Stimulated activated CD4-positive, alpha-beta T cell treated with anti-CD3 and anti-CD28 coated beads, TNF-alpha, amount 100 ng/mL, for 48 hours (primary cell): Measurements from ENCODE around the gene GSC.
"Not testable (repeated sequence)": the region's sequence is repeated elsewhere in the genome, so short reads cannot be mapped to it uniquely, and the experiment has no call there.

Source experiments
- DNase-seq, 3 donors: peaks; one replicate each; pipeline ENCODE4 v3.0.0-alpha.2; 2020; ENCODE audit warnings: low read depth in 3 of 3

GSC gene

DNA sequence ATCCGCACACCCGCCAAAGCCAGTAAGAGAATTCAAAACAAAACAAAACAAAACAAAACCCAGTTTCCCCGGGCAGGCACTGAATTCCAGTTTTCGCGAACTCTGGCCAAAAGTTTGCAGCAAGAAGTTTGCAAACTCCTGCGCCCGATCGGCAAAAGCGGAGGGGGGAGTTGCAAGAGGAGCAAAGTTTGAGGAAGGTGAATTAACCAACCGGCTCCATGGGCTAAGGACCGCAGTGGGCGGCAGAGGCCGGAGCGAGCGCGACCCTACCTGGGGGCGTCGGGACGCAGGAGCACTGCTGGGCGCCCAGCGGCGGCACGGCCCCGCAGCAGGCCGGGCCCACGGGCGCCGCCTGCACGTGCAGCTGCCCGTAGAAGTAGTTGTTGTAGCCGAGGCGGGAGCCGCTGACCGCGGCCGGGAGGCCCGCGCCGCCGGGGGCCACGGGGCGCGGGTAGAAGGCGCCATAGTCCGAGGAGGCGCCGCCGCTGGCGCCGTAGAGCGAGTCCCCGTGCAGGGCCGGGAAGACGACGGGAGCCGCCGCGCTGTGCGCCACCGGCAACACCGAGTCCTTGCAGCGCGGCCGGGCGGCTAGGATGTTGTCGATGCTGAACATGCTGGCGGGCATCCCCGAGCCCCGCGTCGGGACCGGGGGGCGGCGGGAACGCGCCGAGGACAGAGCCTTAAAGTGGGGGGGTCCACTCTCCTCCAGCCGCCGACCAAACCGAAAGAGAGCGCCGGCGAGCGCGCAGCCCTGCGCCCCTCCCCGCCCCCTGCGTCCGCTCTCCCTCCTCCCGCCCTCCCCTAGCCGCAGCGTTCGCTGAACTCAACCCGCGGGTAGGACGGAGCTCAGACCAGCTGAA, at the start of gene GSC:
Gene GSC (minus strand): TSS at position 723 of the 860 bp plus-strand sequence. CDS start 98 bp downstream, at position 625.
- no peak for DNase-seq

DNA sequence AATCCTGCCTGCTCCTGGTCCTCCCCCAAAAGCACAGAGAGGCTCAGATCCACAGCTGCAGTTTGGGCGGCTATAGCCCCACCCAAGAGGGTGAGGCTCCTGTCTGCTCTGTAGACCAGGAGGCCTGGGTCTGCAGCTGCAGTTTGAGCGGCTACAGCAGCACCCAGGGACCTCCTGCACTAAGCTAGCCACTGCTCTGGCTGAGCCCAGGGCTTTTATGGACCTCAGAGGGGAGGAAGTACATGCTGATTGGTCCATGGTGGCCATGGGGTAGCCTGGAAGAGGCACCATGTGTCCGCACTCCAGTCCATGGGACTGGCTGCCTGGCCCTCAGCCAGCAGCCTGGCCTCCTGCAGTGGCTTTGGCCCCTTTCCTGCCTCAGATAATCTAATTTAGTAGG, 49.6 kb upstream of the GSC start:
- DNase-seq, result no peak

DNA sequence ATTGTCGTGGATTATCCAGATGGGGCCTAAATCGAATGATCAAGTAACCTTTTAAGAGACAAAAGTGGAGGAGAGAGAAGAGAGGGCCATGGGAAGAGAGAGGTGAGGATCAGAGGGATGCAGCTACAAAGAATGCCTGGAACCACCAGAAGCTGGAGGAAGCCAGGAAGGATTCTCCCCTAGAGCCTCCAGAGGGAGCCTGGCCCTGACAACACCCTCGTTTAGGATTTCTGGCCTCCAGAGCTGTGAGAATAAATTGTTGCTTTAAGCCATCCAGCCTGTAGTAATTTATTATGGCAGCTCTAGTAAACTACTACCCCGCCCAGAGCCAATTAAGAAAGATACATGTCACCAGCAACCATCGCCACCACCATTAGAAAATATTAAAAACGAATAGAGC, 46.2 kb upstream of the GSC start:
- DNase-seq, result no peak

DNA sequence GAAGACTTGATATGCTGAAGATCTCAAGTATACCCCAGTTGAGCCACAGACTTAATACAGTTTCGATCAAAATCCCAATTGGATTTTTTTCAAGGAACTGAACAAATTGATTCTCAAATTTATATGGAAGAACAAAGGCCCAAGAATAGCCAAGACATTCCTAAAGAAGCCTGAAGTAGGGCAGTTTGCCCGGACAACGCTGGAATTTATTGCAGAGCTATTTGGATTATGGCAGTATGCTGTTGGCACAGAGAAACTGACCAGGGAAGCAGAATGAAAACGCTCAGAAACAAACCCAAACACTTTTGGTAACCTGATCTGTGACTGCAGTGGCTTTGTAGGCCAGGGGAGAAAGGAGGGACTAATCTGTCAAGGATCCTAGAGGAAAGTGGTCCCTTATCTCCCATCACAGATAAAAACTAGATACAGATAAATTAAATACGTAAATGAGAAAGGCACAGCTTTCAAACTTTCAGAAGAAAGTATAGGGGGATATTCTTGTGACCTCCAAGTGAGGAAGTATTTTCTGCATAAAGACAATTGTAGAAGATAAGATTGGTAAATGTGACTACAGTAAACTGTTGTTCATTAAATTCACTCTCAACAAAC, 35.9 kb upstream of the GSC start:
- no peak for DNase-seq

DNA sequence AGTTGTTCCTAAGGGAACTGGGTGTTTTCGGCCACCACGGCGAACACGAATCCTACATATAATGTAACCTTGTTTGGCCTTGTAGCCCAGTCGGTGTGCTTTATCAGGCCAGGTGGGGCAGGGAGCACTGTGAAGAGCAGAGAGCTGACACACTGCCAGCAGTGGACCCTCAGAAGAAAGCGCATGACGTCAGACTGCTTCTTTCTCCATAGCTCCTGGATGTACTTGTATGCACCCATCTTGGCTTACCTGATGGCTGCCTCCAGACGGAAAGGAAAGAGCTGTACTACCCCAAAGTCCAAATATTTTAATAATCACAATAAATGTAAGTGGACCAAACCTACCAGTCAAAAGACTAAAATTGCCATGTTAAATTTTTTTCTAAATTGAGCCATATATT, 31.3 kb upstream of the GSC start:
- DNase-seq, result no peak

DNA sequence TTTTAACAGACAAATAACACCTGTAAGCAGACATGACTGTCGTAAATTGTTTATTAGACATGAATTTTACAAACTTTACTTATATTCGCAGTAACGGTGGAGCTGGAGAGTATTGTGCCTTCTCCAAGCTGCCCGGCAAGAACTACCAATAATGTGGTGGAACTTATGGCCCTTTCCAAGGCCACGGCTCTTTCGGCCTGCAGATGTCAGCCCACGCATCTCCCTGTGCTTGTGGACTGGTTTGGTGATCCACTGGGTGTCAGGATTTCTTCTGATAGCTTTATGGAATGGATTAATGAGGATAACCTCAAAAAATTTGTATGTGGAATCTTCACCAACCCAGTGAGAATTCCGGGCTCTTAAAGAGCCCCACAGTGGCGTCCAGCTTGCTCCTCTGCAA, 30.9 kb upstream of the GSC start:
- not testable (repeated sequence) for DNase-seq

DNA sequence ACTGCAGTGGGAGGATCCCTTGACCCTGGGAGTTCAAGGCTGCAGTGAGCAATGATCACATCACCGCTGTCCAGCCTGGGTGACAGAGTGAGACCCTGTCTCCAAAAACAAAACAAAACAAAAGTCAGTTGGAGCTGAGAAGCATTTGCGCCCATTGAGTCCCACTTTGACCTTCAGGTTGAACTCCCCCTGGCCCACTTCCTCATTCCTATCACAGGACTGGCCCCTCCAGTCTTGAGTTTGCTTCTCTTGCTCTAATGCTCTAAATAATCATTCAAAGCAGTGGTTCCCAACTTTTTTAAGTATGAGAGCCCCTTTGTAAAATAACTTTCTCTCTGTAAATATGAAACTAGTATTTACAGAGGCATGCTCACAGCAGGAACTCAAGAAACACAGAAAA, 28.0 kb upstream of the GSC start:
- no peak for DNase-seq

DNA sequence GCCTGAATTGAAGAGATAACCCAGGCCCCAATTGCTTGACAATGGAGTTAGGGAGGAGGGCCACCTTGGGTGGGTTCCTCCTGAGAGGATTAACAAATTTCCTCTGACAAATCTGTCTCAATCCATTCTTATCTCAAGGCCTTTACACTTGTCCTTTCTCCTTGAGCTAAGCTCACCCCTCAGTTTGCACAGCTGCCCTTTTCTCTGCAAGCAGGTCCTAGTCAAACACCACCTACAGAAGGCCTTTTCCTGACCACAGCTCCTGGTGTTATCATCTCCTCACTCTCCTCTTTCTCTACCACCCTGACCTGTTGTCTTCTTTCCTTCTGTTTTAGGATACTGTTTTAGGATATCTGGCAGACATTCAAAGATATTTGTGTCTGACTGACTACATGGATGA, 26.4 kb upstream of the GSC start:
- DNase-seq, result no peak

DNA sequence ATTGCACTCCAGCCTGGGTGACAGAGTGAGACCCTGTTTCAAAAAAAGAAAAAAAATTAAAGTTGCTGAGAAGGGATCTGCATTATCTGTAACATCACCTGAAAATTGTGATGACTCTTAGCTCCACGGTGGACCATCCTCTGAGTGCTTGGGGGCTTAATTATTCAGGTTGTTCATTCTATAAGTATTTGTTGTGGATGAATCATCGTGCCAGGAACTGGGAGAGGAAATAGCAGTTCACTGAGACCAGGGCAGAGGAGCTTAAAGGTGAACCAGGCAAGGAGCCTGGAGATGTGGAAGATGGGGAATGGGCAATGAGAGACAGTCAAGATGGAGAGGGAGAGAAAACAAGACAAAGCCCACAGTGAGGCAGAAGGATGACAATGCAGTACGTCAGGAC, 25.5 kb upstream of the GSC start:
- no peak for DNase-seq

DNA sequence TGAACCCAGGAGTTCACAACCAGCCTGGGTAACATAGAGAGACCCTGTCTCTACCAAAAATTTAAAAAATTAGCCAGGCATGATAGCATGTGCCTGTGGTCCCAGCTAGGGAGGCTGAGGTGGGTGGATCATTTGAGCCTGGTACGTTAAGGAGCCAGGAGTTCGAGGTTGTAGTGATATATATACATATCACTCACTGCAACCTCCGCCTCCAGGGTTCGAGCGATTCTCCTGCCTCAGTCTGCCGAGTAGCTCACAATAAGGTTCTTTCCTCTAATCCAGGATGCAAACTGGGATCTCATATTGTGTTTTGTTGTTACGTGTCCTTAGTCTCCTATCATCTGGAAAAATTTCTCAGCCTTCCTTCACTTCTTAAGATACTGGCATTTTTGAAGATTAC, 24.0 kb upstream of the GSC start:
- no peak for DNase-seq

DNA sequence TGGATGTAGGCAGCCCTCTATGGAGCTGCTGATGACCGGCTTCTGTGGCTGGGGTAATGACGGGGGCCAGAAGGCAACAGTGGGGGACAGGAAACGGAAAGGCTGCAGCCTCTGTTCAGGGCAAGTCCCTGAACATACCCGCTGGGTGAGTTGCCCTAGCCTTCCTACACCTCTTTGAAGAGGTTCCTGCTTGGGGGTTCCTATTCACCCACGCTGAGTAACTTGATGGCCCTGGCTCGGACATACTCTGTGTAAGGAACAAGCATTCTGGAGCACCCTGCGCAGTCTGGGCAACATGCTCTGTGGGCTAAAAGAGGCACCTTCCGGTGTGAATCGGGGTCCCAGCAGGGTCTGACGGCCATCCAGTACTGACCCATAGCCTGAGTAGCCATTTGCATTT, 17.7 kb upstream of the GSC start:
- DNase-seq, result no peak

DNA sequence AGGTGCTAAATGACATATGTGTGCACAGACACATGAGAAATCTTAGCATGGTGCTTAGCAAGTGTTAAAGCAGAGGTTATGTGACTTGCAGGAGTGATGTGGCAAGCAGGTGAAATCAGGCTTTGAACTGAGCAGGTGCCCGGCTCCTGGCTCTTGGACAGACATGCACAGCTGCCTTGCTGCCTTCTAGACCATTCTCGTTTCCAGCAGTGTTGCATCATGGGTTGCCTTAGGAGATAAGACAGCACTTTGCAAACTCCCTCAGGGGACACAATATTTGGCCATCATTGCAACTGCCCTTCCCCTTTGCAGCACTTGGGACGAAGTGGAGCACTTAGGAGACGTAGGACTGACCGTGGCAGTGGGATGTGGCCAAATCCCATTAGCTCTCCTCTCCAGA, 17.2 kb upstream of the GSC start:
- no peak for DNase-seq

DNA sequence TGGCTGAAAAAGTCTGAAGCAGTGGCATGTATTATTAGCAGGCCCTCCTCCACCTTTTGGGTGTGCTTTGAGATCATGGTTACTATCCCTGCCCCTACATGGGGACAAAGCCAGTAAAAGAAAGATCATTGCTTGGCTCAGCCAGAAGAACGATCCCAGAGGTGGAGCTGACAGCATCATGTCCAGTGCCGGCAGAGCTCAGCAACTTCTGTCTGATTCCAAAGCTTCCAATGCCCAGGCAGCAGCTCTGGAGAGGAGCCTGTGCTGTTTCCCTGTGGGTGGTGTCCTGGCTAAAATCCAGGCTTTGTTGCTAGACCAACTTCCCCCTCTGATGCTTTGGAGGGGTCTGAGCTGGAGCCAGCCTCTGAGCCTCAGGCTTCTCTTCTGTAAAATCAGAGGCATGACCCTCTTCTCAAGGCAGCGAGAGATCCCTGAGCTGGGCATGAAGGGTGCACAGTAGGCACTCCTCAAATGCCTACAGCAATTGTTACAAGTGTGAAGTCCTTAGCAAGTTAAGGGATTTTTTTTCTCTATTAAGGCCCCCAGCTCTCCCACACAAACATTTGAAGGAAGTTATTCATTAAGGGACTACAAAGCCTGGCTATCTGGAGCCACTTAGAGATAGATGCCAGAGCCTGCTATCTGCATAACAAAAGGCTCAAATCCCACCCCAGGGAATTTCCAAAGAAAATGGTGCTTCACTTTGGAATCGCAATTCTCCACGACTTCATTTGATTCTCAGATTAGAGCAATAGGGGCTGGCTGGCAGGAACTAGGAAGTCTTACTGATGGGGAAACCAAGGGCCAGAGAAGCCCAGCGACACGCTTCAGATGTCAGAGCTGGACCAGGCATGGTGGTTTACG, 10.9 kb upstream of the GSC start:
- no peak for DNase-seq

DNA sequence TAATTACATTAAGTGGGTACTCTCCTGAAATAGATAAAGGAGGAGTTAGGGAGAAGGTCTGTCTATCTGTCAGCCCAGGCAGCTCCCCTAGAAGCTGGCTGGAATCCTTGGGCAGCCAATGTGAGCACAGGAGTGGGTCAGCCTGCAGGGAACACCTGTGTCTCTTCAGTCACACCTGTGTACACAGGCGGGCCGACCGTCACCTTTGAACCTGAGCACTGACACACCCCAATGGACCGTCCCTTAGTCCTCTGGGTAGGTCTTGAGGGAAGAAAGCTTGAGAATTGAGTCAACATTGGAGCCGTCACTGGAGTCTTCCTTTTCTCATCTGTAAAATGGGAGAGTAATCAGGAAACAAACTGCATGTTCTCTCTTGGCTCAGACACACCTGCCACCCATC, 9.8 kb upstream of the GSC start:
- no peak for DNase-seq

DNA sequence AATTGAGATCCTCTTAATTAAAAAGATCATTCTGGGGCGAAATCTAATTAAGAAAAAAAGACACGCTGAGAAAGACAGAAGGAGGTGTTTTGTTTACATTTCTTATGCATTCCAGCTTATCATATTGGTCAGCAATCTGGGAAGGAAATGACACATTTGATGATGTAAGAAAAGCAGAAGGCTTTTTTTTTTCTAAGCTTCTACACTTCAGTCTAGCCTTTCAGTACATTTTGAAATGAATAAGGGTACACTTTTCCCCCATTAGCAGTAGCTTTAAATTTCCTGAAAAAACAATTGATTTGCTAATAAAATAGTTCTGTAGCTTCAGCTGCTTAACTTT, 5.9 kb upstream of the GSC start:
- no peak for DNase-seq

DNA sequence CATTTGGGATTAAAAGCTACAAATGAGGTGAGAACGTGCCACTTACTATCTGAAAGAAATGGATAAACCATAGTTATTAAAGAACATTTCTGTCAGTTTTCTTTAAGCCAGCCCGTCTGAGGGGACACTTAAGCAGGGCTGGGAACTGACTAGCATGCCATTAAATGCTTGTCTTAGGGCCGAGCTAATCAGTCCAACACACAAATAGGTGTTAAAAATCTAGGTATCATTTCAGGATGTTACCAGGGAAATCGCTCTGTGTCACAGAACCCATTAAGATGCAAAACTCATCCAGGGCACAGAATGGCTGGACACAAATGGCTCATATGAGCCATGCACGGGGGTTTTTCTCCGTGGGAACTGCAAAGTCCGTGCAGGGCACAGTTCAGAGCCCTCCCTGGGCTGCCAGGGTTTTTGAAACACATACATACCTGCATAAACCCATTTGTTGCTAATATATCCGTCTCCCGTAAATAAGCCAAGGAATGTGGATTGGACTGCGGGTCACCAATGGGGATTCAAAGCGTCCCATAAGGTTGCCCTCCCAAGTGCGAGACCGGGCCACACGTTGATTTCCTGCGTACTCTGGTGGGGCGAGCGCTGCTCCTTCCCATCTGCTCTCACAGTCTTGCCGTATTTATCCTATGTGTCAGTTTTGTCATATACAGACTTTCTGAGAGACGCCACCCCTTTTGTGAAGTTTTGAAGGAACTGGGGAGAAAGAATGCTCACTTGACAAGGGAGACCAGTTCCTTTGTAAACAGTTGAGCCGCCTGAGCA, 5.4 kb upstream of the GSC start:
- DNase-seq, result no peak

DNA sequence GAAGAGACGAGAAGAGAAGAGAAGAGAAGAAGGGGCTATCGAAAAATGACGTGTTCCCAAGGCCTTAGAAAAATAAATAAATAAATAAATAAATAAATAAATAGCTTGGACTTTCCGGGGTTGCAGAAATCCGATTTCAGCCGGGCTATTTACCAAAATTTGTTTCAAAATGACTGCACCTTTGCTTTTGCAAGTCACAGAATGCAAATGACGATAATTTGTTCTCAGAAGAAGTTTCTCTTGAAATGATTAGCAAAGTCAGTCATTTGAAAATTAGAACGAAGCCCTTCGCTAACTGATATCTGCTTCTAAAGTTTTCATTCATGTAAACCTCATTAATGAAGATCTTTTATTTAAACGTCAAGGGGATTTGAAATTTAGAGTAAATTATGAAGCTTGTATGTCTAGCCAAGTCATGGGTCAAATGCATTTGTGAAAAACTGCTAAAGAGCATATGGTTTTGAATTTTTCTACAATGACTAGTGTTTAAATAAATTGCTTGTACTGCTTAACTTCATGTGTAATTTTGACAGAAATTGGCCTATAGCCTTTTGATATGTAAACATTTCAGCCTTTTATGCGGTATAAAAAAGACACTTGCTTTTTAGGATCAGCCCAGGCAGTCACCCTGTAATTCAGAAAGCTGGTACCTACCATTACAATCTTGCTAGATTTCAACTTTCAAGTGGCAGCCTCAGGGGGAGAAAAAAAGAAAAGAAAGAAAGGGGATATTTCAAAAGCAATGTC, 4.6 kb upstream of the GSC start:
- no peak for DNase-seq

DNA sequence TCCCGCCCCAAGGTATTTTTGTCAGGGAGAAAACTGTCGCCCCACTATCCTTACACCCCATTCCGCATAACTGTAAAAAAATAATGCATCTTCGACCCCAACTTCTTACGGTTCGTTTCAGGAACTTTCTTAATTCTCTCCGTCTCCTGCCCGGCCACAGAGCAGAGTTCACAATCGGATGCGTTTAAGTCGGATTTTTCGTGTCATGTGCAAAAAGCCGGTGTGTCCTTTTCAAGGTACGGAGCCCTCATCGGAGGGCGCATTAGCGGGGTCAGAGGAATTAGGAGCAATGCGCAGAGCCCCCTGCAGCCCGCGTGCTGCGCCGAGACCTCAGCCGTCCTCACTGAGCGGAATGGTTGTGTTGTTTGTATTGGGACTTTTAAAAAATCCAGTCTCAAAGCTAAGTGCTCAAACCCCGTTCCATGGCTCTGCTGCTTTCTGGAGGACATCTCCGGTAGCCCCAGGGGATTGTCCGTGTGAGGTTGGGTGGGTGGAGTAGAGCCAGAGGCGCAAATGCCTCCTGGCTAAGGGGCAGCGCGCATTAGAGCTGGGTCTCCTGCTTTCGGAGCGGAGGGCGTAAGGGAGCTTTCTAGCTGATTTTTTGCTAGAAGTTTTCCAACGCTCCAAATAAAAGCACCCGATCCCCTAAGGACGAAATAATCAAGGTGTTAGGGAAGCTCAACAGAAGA, 3.9 kb upstream of the GSC start:
- no peak for DNase-seq

DNA sequence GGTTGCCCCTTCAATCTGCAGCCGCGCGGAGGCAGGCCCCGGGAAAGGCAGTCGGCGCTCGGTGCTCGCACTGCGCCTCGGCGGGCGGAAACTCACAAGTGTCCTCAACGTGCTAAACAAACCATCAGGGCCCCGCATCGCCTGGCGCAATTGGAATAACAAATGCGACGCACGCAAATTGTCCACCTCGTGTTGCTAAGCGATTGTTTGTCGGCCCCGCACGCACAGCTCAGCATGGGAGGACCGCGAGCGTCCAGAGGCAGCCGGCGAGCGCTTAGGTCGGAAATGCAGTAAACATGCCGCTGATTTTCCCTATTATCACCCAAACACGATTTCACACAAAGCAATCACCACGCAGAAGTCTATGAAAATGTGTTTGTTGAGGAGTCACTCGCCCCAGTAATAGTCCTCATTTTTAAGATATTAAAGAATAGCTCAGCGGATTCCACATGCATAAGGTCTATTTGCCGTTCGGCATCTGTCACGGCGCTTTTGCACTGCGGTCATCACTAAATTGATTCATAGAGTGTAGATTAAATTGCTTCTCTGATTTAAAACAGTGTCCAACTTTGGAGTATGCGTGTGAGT, 3.2 kb upstream of the GSC start:
- DNase-seq, result no peak

DNA sequence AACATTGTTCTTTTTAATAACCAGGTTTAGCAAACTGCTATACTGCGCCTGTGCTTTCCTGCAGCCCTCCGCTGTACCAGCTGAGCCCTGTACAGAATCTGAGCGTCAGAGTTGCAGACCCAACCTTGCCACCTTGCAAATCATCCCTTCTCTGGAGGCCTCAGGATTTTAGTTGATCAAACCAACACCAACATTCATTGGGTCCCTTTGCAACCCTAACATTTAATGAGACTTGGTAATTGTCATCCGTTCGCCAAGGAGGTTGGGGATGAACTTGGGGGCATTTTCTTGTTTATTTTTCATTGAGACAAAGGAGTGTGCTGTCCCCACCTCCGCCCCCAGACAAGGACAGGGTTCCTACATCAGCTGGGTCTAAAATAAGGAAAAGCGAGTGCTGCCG, 2.6 kb upstream of the GSC start:
- no peak for DNase-seq
